Vagina (tissue), 2 donors: ENCODE data around the gene RPP30. TPM values are rescaled to one million over a fixed set of nuclear protein-coding genes. Genes with fewer than 3 reads are reported as not detected.
"Not testable (repeated sequence)": the region's sequence is repeated elsewhere in the genome, so short reads cannot be mapped to it uniquely, and the experiment has no call there.

Experiments used
- DNase-seq, 2 donors: peaks; one replicate each; pipeline ENCODE4 v3.0.0-alpha.2; 2017; ENCODE audit errors: extremely low spot score in 2 of 2
- H3K27ac ChIP-seq: fragments of 200-600 bp; sonication (generic); one replicate; pipeline ENCODE4 v1.5.1; 2019
- H3K27me3 ChIP-seq: fragments of 200-600 bp; sonication (generic); one replicate; pipeline ENCODE4 v1.5.1; 2019
- H3K36me3 ChIP-seq, 2 donors: fragments of 200-600 bp; sonication (generic); one replicate each; pipeline ENCODE4 v1.5.1; 2017 to 2019
- H3K4me1 ChIP-seq: fragments of 200-600 bp; sonication (generic); one replicate; pipeline ENCODE4 v1.5.1; 2019
- H3K4me3 ChIP-seq, 2 donors: fragments of 200-600 bp; sonication (generic); 1 replicate in 1 of 2; 2 replicates in 1 of 2; pipeline ENCODE4 v1.5.1; 2016 to 2019
- H3K9me3 ChIP-seq: fragments of 200-600 bp; sonication (generic); one replicate; pipeline ENCODE4 v1.5.1; 2019
- CTCF ChIP-seq, 3 experiments: fragments of 450-650 bp in 2 of 3; fragments of 200-600 bp in 1 of 3; sonication (generic) in 1 of 3; IDR thresholded peaks; one replicate each; pipeline ENCODE4 v1.5.1; 2017 to 2019; ENCODE audit warnings: antibody characterized with exemption in 3 of 3, mild to moderate bottlenecking in 2 of 3, moderate library complexity in 2 of 3
- POLR2A ChIP-seq, 2 donors: fragments of 450-650 bp; IDR thresholded peaks; one replicate each; pipeline ENCODE4 v1.6.1; 2017; ENCODE audit warnings: antibody characterized with exemption in 2 of 2, mild to moderate bottlenecking in 2 of 2, moderate library complexity in 2 of 2
- POLR2AphosphoS5 ChIP-seq, 2 donors: sonication (generic); formaldehyde crosslinking; IDR thresholded peaks; one replicate each; pipeline ENCODE4 v1.9.0; 2017; ENCODE audit warnings: antibody characterized with exemption in 2 of 2, mild to moderate bottlenecking in 2 of 2, low read depth in 1 of 2; ENCODE audit not compliant: insufficient read depth in 1 of 2
- intact Hi-C: fragments of 100-400 bp; cut with DNase I; formaldehyde crosslinking; loops from one replicate; pipeline ENCODE4 v1.15.1; 2023
- total RNA-seq: library from RNA; depleted of rRNA; stranded (reverse); fragments of >200 nt; gene quantifications from one replicate; pipeline ENCODE4 v1.2.3, GENCODE V29; 2016

The RPP30 gene
- total RNA-seq, 1 donor from 2014 or later: 18.4 TPM

- Histone ChIP-seq H3K4me3 (peak overlapping the region; percentile 73 to 80), H3K9me3 (no peaks in the 10 kb centered on the region), H3K36me3 (peaks cover 0 to 6% of the 10 kb centered on the region in 2 donors), H3K4me1 (peaks cover 26% of the 10 kb centered on the region), H3K27ac (peak overlapping the region; percentile 65), H3K27me3 (no peaks in the 10 kb centered on the region)
- TF ChIP-seq POLR2A (IDR thresholded peaks at IDR 0.05): no peak
- peak in 2 of 3 experiments; percentile 20 to 42 for TF ChIP-seq CTCF (IDR thresholded peaks at IDR 0.05)
- no peak for TF ChIP-seq POLR2AphosphoS5 (IDR thresholded peaks at IDR 0.05; ENCODE audit: insufficient read depth in 1 of 2, low read depth in 1 of 2)
- intact Hi-C loops: no loop called here
- no peak for DNase-seq
These were observed 452 bp upstream of the RPP30 start for GRCh38 chr10:90871279-90871765.

GRCh38 chr10:90872648-90873020, 860 bp downstream of the RPP30 start:
- intact Hi-C loops: no loop called here
- peaks cover 26% of the 10 kb centered on the region for H3K4me1 ChIP-seq
- H3K27ac ChIP-seq: peak overlapping the region; percentile 65
- peaks cover 0 to 18% of the 10 kb centered on the region in 2 donors for H3K36me3 ChIP-seq
- DNase-seq: no peak
- H3K9me3 ChIP-seq: no peaks in the 10 kb centered on the region
- no peaks in the 10 kb centered on the region for H3K27me3 ChIP-seq
- peak overlapping the region; percentile 73 to 80 for H3K4me3 ChIP-seq
- TF ChIP-seq POLR2AphosphoS5 (IDR thresholded peaks at IDR 0.05; ENCODE audit: insufficient read depth in 1 of 2, low read depth in 1 of 2) (no peak), CTCF (IDR thresholded peaks at IDR 0.05) (no peak), POLR2A (IDR thresholded peaks at IDR 0.05) (no peak)

GRCh38 chr10:90879062-90879461, 7.3 kb downstream of the RPP30 start:
- no peak overlapping the region for H3K27ac ChIP-seq
- no peaks in the 10 kb centered on the region for H3K9me3 ChIP-seq
- peaks cover 2% of the 10 kb centered on the region for H3K4me1 ChIP-seq
- H3K4me3 ChIP-seq: no peak overlapping the region
- peaks cover 0 to 55% of the 10 kb centered on the region in 2 donors for H3K36me3 ChIP-seq
- no peaks in the 10 kb centered on the region for H3K27me3 ChIP-seq
- intact Hi-C loops: no loop called here
- DNase-seq: no peak
- TF ChIP-seq POLR2AphosphoS5 (IDR thresholded peaks at IDR 0.05; ENCODE audit: insufficient read depth in 1 of 2, low read depth in 1 of 2) (no peak), POLR2A (IDR thresholded peaks at IDR 0.05) (no peak), CTCF (IDR thresholded peaks at IDR 0.05) (no peak)

- H3K4me3 ChIP-seq, intact Hi-C loops, H3K4me1 ChIP-seq, H3K9me3 ChIP-seq, H3K27me3 ChIP-seq, DNase-seq, H3K27ac ChIP-seq: not testable (repeated sequence)
- TF ChIP-seq CTCF (IDR thresholded peaks at IDR 0.05): peak in 2 of 3 experiments; percentile 30 to 46
- H3K36me3 ChIP-seq: peaks cover 0 to 55% of the 10 kb centered on the region in 2 donors
These were observed 8.4 kb downstream of the RPP30 start for GRCh38 chr10:90880059-90880719.

GRCh38 chr10:90884431-90884830, 12.7 kb downstream of the RPP30 start:
- H3K27me3 ChIP-seq: no peaks in the 10 kb centered on the region
- H3K4me1 ChIP-seq: no peaks in the 10 kb centered on the region
- intact Hi-C loops: no loop called here
- TF ChIP-seq POLR2A (IDR thresholded peaks at IDR 0.05): no peak
- TF ChIP-seq POLR2AphosphoS5 (IDR thresholded peaks at IDR 0.05; ENCODE audit: insufficient read depth in 1 of 2, low read depth in 1 of 2): no peak
- TF ChIP-seq CTCF (IDR thresholded peaks at IDR 0.05): no peak
- H3K9me3 ChIP-seq: no peaks in the 10 kb centered on the region
- no peak overlapping the region for H3K4me3 ChIP-seq
- no peak overlapping the region for H3K27ac ChIP-seq
- DNase-seq: no peak
- H3K36me3 ChIP-seq: peaks cover 0 to 47% of the 10 kb centered on the region in 2 donors
